Ascending aorta (tissue), 2 donors: ENCODE results near the gene CD3G. TPM values are rescaled to one million over a fixed set of nuclear protein-coding genes. Genes with fewer than 3 reads are reported as not detected.
A peak's percentile ranks its signal among the peaks of the same experiment; 100 is the strongest.
"Not testable (repeated sequence)": the region's sequence is repeated elsewhere in the genome, so short reads cannot be mapped to it uniquely, and the experiment has no call there.

Experiments
- DNase-seq, 2 donors: peaks; one replicate each; pipeline ENCODE4 v3.0.0-alpha.2; 2019; ENCODE audit warnings: low spot score in 2 of 2
- H3K27ac ChIP-seq, 2 donors: fragments of 200-600 bp; sonication (generic); one replicate each; pipeline ENCODE4 v1.5.1; 2016 to 2017; ENCODE audit warnings: mild to moderate bottlenecking in 1 of 2
- H3K27me3 ChIP-seq: fragments of 200-600 bp; sonication (generic); one replicate; pipeline ENCODE4 v1.5.1; 2017
- H3K36me3 ChIP-seq, 2 donors: fragments of 200-600 bp; sonication (generic); one replicate each; pipeline ENCODE4 v1.5.1; 2016
- H3K4me1 ChIP-seq, 2 donors: fragments of 200-600 bp; sonication (generic); one replicate each; pipeline ENCODE4 v1.5.1; 2016 to 2017; ENCODE audit warnings: mild to moderate bottlenecking in 1 of 2
- H3K4me3 ChIP-seq, 2 donors: fragments of 200-600 bp; sonication (generic); one replicate each; pipeline ENCODE4 v1.5.1; 2016 to 2017; ENCODE audit warnings: mild to moderate bottlenecking in 1 of 2
- H3K9me3 ChIP-seq, 2 donors: fragments of 200-600 bp; sonication (generic); one replicate each; pipeline ENCODE4 v1.5.1; 2016
- intact Hi-C: fragments of 100-400 bp; cut with DNase I; formaldehyde crosslinking; loops from one replicate; pipeline ENCODE4 v1.15.1; 2023
- total RNA-seq: library from RNA; depleted of rRNA; stranded (reverse); fragments of >200 nt; gene quantifications from one replicate; pipeline ENCODE4 v1.1.0, GENCODE V29; 2016
- TF ChIP-seq, protein P1 (sequence below), 3 experiments: fragments of 200-600 bp in 2 of 3; fragments of 450-650 bp in 1 of 3; sonication (generic) in 2 of 3; IDR thresholded peaks; one replicate each; pipeline ENCODE4 v1.5.1; 2016 to 2019; ENCODE audit warnings: antibody characterized with exemption in 3 of 3, mild to moderate bottlenecking in 1 of 3, moderate library complexity in 1 of 3

Gene CD3G
- total RNA-seq, 1 donor from 2014 or later: not detected

GRCh38 chr11:118398791-118399559 lies 54.8 kb downstream of the CD3G start:
- TF ChIP-seq, protein P1, sequence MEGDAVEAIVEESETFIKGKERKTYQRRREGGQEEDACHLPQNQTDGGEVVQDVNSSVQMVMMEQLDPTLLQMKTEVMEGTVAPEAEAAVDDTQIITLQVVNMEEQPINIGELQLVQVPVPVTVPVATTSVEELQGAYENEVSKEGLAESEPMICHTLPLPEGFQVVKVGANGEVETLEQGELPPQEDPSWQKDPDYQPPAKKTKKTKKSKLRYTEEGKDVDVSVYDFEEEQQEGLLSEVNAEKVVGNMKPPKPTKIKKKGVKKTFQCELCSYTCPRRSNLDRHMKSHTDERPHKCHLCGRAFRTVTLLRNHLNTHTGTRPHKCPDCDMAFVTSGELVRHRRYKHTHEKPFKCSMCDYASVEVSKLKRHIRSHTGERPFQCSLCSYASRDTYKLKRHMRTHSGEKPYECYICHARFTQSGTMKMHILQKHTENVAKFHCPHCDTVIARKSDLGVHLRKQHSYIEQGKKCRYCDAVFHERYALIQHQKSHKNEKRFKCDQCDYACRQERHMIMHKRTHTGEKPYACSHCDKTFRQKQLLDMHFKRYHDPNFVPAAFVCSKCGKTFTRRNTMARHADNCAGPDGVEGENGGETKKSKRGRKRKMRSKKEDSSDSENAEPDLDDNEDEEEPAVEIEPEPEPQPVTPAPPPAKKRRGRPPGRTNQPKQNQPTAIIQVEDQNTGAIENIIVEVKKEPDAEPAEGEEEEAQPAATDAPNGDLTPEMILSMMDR (IDR thresholded peaks at IDR 0.05): no peak
- no peak for DNase-seq
- Histone ChIP-seq H3K9me3 (no peaks in the 10 kb centered on the region), H3K27me3 (no peaks in the 10 kb centered on the region), H3K27ac (no peak overlapping the region), H3K4me1 (peaks cover 8 to 20% of the 10 kb centered on the region in 2 donors), H3K36me3 (peaks cover 20 to 35% of the 10 kb centered on the region in 2 donors), H3K4me3 (no peak overlapping the region)
- intact Hi-C loops: no loop called here

DNA sequence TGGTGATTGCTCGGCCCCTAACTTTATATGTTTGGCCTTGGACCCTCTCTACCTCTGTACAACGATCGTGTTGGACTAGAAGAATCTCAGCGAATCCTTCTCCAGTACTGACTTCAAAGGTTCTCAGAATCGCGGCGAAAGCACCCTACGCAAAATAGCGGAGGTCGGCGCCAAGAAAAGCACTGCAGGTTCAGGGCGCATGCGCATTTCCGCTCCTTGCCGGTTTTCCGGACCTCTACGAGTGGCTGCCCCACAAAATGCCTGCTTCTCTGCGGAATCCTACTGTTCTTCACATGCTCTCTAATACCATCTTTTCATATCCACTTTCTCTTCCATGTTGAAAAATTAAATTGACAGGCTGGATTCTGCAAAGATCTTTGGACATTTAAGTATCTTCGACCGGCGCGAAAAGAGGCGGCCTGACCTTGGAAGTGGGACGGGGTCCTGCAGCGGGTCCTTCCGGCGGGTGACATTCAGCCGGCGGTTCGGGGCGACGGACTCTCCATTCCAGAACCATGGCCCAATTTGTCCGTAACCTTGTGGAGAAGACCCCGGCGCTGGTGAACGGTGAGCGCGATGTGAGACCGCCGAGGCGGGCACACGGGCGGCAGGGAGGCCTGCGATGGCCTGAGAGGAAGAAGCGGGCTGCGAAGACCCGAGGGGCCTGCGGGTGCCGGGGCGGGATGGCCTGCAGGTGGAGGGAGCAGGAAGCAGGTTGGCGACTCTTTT lies 57.2 kb downstream of the CD3G start, which contains the start of gene ATP5MG:
Gene ATP5MG (plus strand): TSS at position 456 of the 729 bp plus-strand sequence. CDS start 60 bp downstream, at position 516.
- peak; percentile 13 to 93 for DNase-seq
- Histone ChIP-seq H3K4me1 (peaks cover 8 to 20% of the 10 kb centered on the region in 2 donors), H3K9me3 (no peaks in the 10 kb centered on the region), H3K27ac (peak within 1 kb of the TSS; percentile 69 to 84), H3K27me3 (no peaks in the 10 kb centered on the region), H3K4me3 (peak within 1 kb of the TSS; percentile 81 to 99), H3K36me3 (peaks cover 1 to 15% of the 10 kb centered on the region in 2 donors)
- TF ChIP-seq, protein P1 (IDR thresholded peaks at IDR 0.05): peak in 1 of 3 experiments; percentile 17
- intact Hi-C loops: loop anchor here (1.0 kb wide), 2 partner anchors 35 to 87 kb away; partner anchors contain the start of gene KMT2A

- TF ChIP-seq, protein P1 (IDR thresholded peaks at IDR 0.05): no peak
- Histone ChIP-seq H3K9me3 (no peaks in the 10 kb centered on the region), H3K36me3 (peaks cover 8 to 15% of the 10 kb centered on the region in 2 donors), H3K27ac (peak overlapping the region; percentile 69 to 84), H3K27me3 (no peaks in the 10 kb centered on the region), H3K4me1 (peaks cover 8 to 20% of the 10 kb centered on the region in 2 donors), H3K4me3 (peak overlapping the region; percentile 81 to 99)
- DNase-seq: no peak
- intact Hi-C loops: loop anchor here (1.0 kb wide), 2 partner anchors 34 to 86 kb away; partner anchors contain the start of gene KMT2A
Observed at GRCh38 chr11:118401880-118402590, 57.9 kb downstream of the CD3G start.

DNA sequence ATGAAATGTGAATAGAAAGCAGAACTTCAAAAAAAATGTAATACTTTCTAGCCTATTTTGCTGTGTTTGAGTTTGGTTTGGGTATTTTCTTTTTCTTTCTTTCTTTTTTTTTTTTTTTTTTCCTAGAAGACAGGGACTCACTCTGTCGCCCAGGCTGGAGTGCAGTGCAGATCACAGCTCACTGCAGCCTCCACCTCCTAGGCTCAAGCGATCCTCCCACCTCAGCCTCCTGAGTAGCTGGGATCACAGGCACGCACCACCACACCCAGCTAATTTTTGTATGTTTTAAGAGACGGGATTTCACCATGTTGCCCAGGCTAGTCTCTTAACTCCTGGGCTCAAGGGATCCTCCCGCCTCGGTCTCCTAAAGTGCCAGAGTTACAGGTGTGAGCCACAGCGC lies 58.5 kb downstream of the CD3G start:
- H3K27me3 ChIP-seq, DNase-seq, H3K27ac ChIP-seq, intact Hi-C loops, H3K9me3 ChIP-seq: not testable (repeated sequence)
- Histone ChIP-seq H3K4me1 (peaks cover 8 to 20% of the 10 kb centered on the region in 2 donors), H3K36me3 (peaks cover 12 to 16% of the 10 kb centered on the region in 2 donors), H3K4me3 (peak overlapping the region; percentile 81 to 99)

Other genes starting within 250 kb of the CD3G start
- gene SCN4B, start 191.5 kb upstream of the CD3G start, total RNA-seq: 1.1 TPM
- gene SCN2B, start 167.7 kb upstream of the CD3G start, total RNA-seq: 0.11 TPM
- not detected for gene JAML, start 119.3 kb upstream of the CD3G start, total RNA-seq
- gene MPZL3, start 92.0 kb upstream of the CD3G start, total RNA-seq: 0.21 TPM
- gene MPZL2, start 80.0 kb upstream of the CD3G start, total RNA-seq: 53.0 TPM
- not detected for gene CD3E, start 39.6 kb upstream of the CD3G start, total RNA-seq
- not detected for gene CD3D, start 1.6 kb upstream of the CD3G start, total RNA-seq
- gene UBE4A, start 15.3 kb downstream of the CD3G start, total RNA-seq: 24.6 TPM
- 23.7 TPM for gene ATP5MG, start 57.3 kb downstream of the CD3G start, total RNA-seq
- gene KMT2A, start 92.1 kb downstream of the CD3G start, total RNA-seq: 61.3 TPM
- 30.4 TPM for gene TTC36, start 183.1 kb downstream of the CD3G start, total RNA-seq
- 133 TPM for gene TMEM25, start 186.8 kb downstream of the CD3G start, total RNA-seq
- gene IFT46, start 221.6 kb downstream of the CD3G start, total RNA-seq: 34.9 TPM
- 93.8 TPM for gene ARCN1, start 228.1 kb downstream of the CD3G start, total RNA-seq